ENCODE data around the gene GABBR2.

GRCh38 chr9:98425079-98425478 lies 283.7 kb downstream of the GABBR2 start:
- TF ChIP-seq EZH2 (optimal IDR thresholded peaks at IDR 0.05; ENCODE audit: low read depth, low read length), result no peak
- no peak for TF ChIP-seq EZH2phosphoT487 (IDR thresholded peaks at IDR 0.05; ENCODE audit: low read length)

All from MM.1S (cell line).